Measurements from ENCODE around the gene STEAP3. TPM values are rescaled to one million over a fixed set of nuclear protein-coding genes. Genes with fewer than 3 reads are reported as not detected.

Gene STEAP3
- total RNA-seq, 1 experiment from 2014 or later = 32.3 TPM

DNA sequence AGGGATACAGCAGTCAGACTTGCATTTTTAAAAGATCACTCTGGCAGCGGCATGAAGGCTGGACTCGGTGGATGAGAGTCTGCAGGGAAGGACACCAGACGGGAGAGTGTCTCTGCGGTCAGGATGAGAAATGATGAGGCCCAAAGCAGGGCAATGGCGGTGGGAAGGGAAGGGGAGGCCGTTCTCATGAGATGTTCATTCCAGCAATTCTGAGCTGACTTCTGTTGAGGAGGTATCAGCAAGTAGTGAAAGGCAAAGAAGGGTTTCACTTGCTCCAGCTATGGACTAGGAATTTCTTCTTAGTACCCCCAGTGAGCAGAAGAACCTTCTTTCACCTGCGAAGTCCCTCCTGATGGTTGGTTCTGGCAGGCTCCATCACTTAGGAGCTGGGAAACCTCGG, 63.0 kb downstream of the STEAP3 start:
- no TSS peak for BruUV-seq (replicated peaks)
- TF ChIP-seq CTCF (IDR thresholded peaks at IDR 0.05 in 2 of 3, conservative IDR thresholded peaks at IDR 0.05 in 1 of 3; ENCODE audit: borderline replicate concordance in 1 of 3, insufficient read depth in 1 of 3, low read depth in 2 of 3, low read length in 2 of 3) (no peak), EZH2 (IDR thresholded peaks at IDR 0.05) (no peak), POLR2A (IDR thresholded peaks at IDR 0.05; ENCODE audit: borderline replicate concordance, extremely low read depth, insufficient read depth, insufficient read length) (no peak), CEBPB (IDR thresholded peaks at IDR 0.05; ENCODE audit: low read depth) (no peak), SRF (IDR thresholded peaks at IDR 0.05; ENCODE audit: low read depth) (no peak), SIN3A (IDR thresholded peaks at IDR 0.05; ENCODE audit: low read depth) (no peak), SP1 (IDR thresholded peaks at IDR 0.05; ENCODE audit: low read depth) (no peak), ZNF274 (IDR thresholded peaks at IDR 0.05; ENCODE audit: low read depth, low read length) (no peak), CBX3 (IDR thresholded peaks at IDR 0.05; ENCODE audit: low read depth) (no peak), ELF1 (IDR thresholded peaks at IDR 0.05; ENCODE audit: borderline replicate concordance, low read depth) (no peak), YY1 (IDR thresholded peaks at IDR 0.05; ENCODE audit: extremely low read depth, insufficient replicate concordance, low read depth, low read length) (no peak), FOSL1 (IDR thresholded peaks at IDR 0.05; ENCODE audit: low read depth) (no peak), EGR1 (IDR thresholded peaks at IDR 0.05; ENCODE audit: low read depth) (no peak), EZH2phosphoT487 (IDR thresholded peaks at IDR 0.05; ENCODE audit: borderline replicate concordance) (no peak)
- TF ChIP-seq, protein P1, sequence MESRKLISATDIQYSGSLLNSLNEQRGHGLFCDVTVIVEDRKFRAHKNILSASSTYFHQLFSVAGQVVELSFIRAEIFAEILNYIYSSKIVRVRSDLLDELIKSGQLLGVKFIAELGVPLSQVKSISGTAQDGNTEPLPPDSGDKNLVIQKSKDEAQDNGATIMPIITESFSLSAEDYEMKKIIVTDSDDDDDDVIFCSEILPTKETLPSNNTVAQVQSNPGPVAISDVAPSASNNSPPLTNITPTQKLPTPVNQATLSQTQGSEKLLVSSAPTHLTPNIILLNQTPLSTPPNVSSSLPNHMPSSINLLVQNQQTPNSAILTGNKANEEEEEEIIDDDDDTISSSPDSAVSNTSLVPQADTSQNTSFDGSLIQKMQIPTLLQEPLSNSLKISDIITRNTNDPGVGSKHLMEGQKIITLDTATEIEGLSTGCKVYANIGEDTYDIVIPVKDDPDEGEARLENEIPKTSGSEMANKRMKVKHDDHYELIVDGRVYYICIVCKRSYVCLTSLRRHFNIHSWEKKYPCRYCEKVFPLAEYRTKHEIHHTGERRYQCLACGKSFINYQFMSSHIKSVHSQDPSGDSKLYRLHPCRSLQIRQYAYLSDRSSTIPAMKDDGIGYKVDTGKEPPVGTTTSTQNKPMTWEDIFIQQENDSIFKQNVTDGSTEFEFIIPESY (IDR thresholded peaks at IDR 0.05; ENCODE audit: extremely low read depth, insufficient replicate concordance, low read length) = no peak
- TF ChIP-seq, protein P2, sequence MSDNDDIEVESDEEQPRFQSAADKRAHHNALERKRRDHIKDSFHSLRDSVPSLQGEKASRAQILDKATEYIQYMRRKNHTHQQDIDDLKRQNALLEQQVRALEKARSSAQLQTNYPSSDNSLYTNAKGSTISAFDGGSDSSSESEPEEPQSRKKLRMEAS (IDR thresholded peaks at IDR 0.05) = no peak
- TF ChIP-seq, protein P3, sequence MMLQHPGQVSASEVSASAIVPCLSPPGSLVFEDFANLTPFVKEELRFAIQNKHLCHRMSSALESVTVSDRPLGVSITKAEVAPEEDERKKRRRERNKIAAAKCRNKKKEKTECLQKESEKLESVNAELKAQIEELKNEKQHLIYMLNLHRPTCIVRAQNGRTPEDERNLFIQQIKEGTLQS (IDR thresholded peaks at IDR 0.05) = no peak
- Histone ChIP-seq H3K9ac (ENCODE audit: low read length) (no peak overlapping the region), H3K4me1 (ENCODE audit: control insufficient read depth in 1 of 2, insufficient read depth in 2 of 2, low read length in 2 of 2) (peaks cover 0 to 6% of the 10 kb centered on the region in 2 experiments; a peak in 1 of 4 replicates), H4K20me1 (ENCODE audit: insufficient read depth) (no peaks in the 10 kb centered on the region), H3K4me3 (replicated peaks in 1 of 2; ENCODE audit: low read depth in 1 of 2, low read length in 2 of 2) (no peak overlapping the region), H3K9me3 (ENCODE audit: control insufficient read depth in 1 of 2, insufficient read depth in 1 of 2, low read depth in 1 of 2, low read length in 2 of 2) (no peaks in the 10 kb centered on the region), H2AFZ (ENCODE audit: low read depth, low read length, poor library complexity, severe bottlenecking) (no peak overlapping the region), H3K36me3 (ENCODE audit: control insufficient read depth in 1 of 2, insufficient read depth in 2 of 2, low read length in 2 of 2) (no peaks in the 10 kb centered on the region), H3K4me2 (ENCODE audit: low read length) (no peak overlapping the region), H3K27ac (ENCODE audit: low read depth, low read length) (no peak overlapping the region), H3K79me2 (ENCODE audit: insufficient read depth, low read length) (no peaks in the 10 kb centered on the region), H3K9me2 (ENCODE audit: insufficient read depth) (no peaks in the 10 kb centered on the region), H3K27me3 (ENCODE audit: insufficient read depth, low read length) (no peaks in the 10 kb centered on the region)
- ATAC-seq (no peak), DNase-seq (ENCODE audit: low read depth, low spot score) (no peak)
- intact Hi-C loops (cut with micrococcal nuclease) = no loop called here
- ChIA-PET RAD21 (ENCODE audit: low non-redundant PET in 1 of 2, low total read pairs in 2 of 2, uncharacterized antibody in 2 of 2, unreplicated experiment in 2 of 2) (interaction anchor here in 1 of 2 experiments (0.6 to 1.2 kb wide), 2 partner anchors 56 to 404 kb away, joined by 3 read pairs; no protein-coding TSS in a partner anchor), CTCF (no interaction called here), POLR2A (no interaction called here)

All from HCT116 (cell line).